HepG2 (cell line): ENCODE data around the gene ATP8A2. TPM values are rescaled to one million over a fixed set of nuclear protein-coding genes. Genes with fewer than 3 reads are reported as not detected.

Experiments used
- ATAC-seq: fragments of 200-7000 bp; cut with Tn5 transposase; 3 replicates; pipeline ENCODE4 v1.9.1; 2020; ENCODE audit warnings: mild to moderate bottlenecking, moderate library complexity
- BruUV-seq: library from RNA; stranded (reverse); fragments of 400-500 nt; replicated peaks from 2 replicates; lab custom pipeline; 2021; lab: Mats Ljungman, UMichigan
- CTCF ChIA-PET: fragments of 300-600 bp; formaldehyde crosslinking; extraction: SDS; loops from one replicate; lab custom pipeline; 2021; ENCODE audit warnings: low total read pairs, inconsistent platforms, low intra/inter-chr PET ratio; lab: Yijun Ruan, JAX
- POLR2A ChIA-PET: fragments of 350-600 bp; sonication (Branson Sonifier 250); formaldehyde crosslinking; loops from one replicate; lab custom pipeline; 2020; ENCODE audit warnings: antibody characterized with exemption, inconsistent platforms; lab: Yijun Ruan, JAX
- DNase-seq: peaks from one replicate; pipeline ENCODE4 v3.0.0-alpha.2; 2015; ENCODE audit warnings: low spot score
- FAIRE-seq: peaks from 3 replicates; lab custom pipeline; 2011; peaks lifted over from hg19 to GRCh38; lab: Jason Lieb, UNC
- H2AFZ ChIP-seq: one replicate; pipeline ENCODE4 v1.6.1; 2011; ENCODE audit warnings: low read length, inconsistent platforms
- H3K27ac ChIP-seq: fragments of 300-600 bp; 3 replicates; pipeline ENCODE4 v1.8.0; 2011; ENCODE audit warnings: mixed run types, mild to moderate bottlenecking, mixed read lengths, low read length, inconsistent platforms; ENCODE audit not compliant: insufficient read depth; ENCODE audit errors: extremely low read length
- H3K27me3 ChIP-seq, 2 experiments: fragments of 200-600 bp in 1 of 2; 2 replicates in 1 of 2; 3 replicates in 1 of 2; pipeline versions ENCODE4 v1.6.0 to v1.8.0; 2011; ENCODE audit warnings: low read length in 2 of 2, mild to moderate bottlenecking in 2 of 2, moderate library complexity in 2 of 2, inconsistent platforms in 1 of 2; ENCODE audit not compliant: insufficient read depth in 2 of 2, control insufficient read depth in 1 of 2
- H3K36me3 ChIP-seq, 2 experiments: fragments of 200-600 bp in 1 of 2; replicated peaks in 1 of 2; 2 replicates in 1 of 2; 3 replicates in 1 of 2; pipeline versions ENCODE4 v1.5.1 to v1.8.0; 2011; ENCODE audit warnings: low read length in 2 of 2, inconsistent platforms in 1 of 2; ENCODE audit not compliant: insufficient read depth in 2 of 2, control insufficient read depth in 1 of 2
- H3K4me1 ChIP-seq: 2 replicates; pipeline ENCODE4 v1.5.1; 2012; ENCODE audit warnings: low read length, inconsistent platforms; ENCODE audit not compliant: insufficient read depth
- H3K4me2 ChIP-seq: 2 replicates; pipeline ENCODE4 v1.6.0; 2011; ENCODE audit warnings: low read depth, low read length, inconsistent platforms
- H3K4me3 ChIP-seq, 3 experiments: fragments of 200-600 bp in 1 of 3; sonication (generic), shearing (Covaris generic) in 1 of 3; replicated peaks in 1 of 3; 2 replicates each; pipeline ENCODE4 v1.5.1; 2011 to 2016; ENCODE audit warnings: low read length in 3 of 3, inconsistent platforms in 2 of 3, low read depth in 2 of 3, mild to moderate bottlenecking in 2 of 3, control low read depth in 1 of 3, mixed read lengths in 1 of 3; ENCODE audit not compliant: insufficient read depth in 1 of 3
- H3K79me2 ChIP-seq: one replicate; pipeline ENCODE4 v1.6.1; 2011; ENCODE audit warnings: low read length, inconsistent platforms; ENCODE audit not compliant: insufficient read depth
- H3K9ac ChIP-seq: 2 replicates; pipeline ENCODE4 v1.6.0; 2011; ENCODE audit warnings: mild to moderate bottlenecking, low read depth, low read length, inconsistent platforms; ENCODE audit not compliant: insufficient read depth
- H3K9me3 ChIP-seq: 2 replicates; pipeline ENCODE4 v1.5.1; 2012; ENCODE audit warnings: mild to moderate bottlenecking, low read length
- H4K20me1 ChIP-seq: 2 replicates; pipeline ENCODE4 v1.6.0; 2011; ENCODE audit warnings: inconsistent platforms, mild to moderate bottlenecking, low read length, moderate library complexity; ENCODE audit not compliant: insufficient read depth
- ARID5B ChIP-seq: IDR thresholded peaks from 2 replicates; pipeline ENCODE4 v1.4.0; 2020; ENCODE audit warnings: mild to moderate bottlenecking, missing genetic modification reagents
- DMAP1 ChIP-seq: IDR thresholded peaks from 2 replicates; pipeline ENCODE4 v1.6.1; 2016
- ISL2 ChIP-seq: sonication (generic); formaldehyde crosslinking; IDR thresholded peaks from 2 replicates; pipeline ENCODE4 v1.5.0; 2020; ENCODE audit warnings: missing genetic modification reagents
- NFRKB ChIP-seq: fragments of 450-650 bp; IDR thresholded peaks from 2 replicates; pipeline ENCODE4 v1.6.1; 2017
- NR3C1 ChIP-seq: sonication (generic); formaldehyde crosslinking; IDR thresholded peaks from 2 replicates; pipeline ENCODE4 v1.4.0; 2020; ENCODE audit warnings: missing genetic modification reagents
- PHF20 ChIP-seq: sonication (generic); formaldehyde crosslinking; IDR thresholded peaks from 2 replicates; pipeline ENCODE4 v1.5.0; 2020; ENCODE audit warnings: mild to moderate bottlenecking, missing genetic modification reagents
- RAD51 ChIP-seq: fragments of 450-650 bp; IDR thresholded peaks from 2 replicates; pipeline ENCODE4 v1.6.1; 2016; ENCODE audit warnings: borderline replicate concordance
- SRY ChIP-seq: sonication (generic); formaldehyde crosslinking; IDR thresholded peaks from 2 replicates; pipeline ENCODE4 v1.8.0; 2022; ENCODE audit warnings: mild to moderate bottlenecking, missing genetic modification reagents
- TAF1 ChIP-seq: sonication (generic); formaldehyde crosslinking; IDR thresholded peaks from 2 replicates; pipeline ENCODE4 v1.4.0; 2020; ENCODE audit warnings: missing genetic modification reagents
- TBP ChIP-seq: sonication (generic); formaldehyde crosslinking; IDR thresholded peaks from 2 replicates; pipeline ENCODE4 v1.5.0; 2020; ENCODE audit warnings: missing genetic modification reagents
- ZFP82 ChIP-seq: sonication (generic); formaldehyde crosslinking; IDR thresholded peaks from 2 replicates; pipeline ENCODE4 v1.5.1; 2020; ENCODE audit warnings: mild to moderate bottlenecking, missing genetic modification reagents, borderline replicate concordance
- ZNF124 ChIP-seq: sonication (generic); formaldehyde crosslinking; IDR thresholded peaks from 2 replicates; pipeline ENCODE4 v1.4.0; 2020; ENCODE audit warnings: missing genetic modification reagents
- ZNF317 ChIP-seq: sonication (generic); formaldehyde crosslinking; IDR thresholded peaks from 2 replicates; pipeline ENCODE4 v1.5.0; 2020; ENCODE audit warnings: mild to moderate bottlenecking, missing genetic modification reagents
- ZNF335 ChIP-seq: sonication (generic); formaldehyde crosslinking; IDR thresholded peaks from 2 replicates; pipeline ENCODE4 v1.4.0; 2020; ENCODE audit warnings: missing genetic modification reagents
- ZNF550 ChIP-seq: sonication (generic); formaldehyde crosslinking; IDR thresholded peaks from 2 replicates; pipeline ENCODE4 v1.4.0; 2020; ENCODE audit warnings: mild to moderate bottlenecking, missing genetic modification reagents, borderline replicate concordance
- ZNF792 ChIP-seq: IDR thresholded peaks from 2 replicates; pipeline ENCODE4 v1.6.1; 2016
- ZNF83 ChIP-seq: sonication (generic); formaldehyde crosslinking; IDR thresholded peaks from 2 replicates; pipeline ENCODE4 v1.4.0; 2020; ENCODE audit warnings: missing genetic modification reagents, mild to moderate bottlenecking, borderline replicate concordance
- WGBS: methylation state at CpG from one replicate; pipeline ENCODE4 v1.1.6; 2017; ENCODE audit warnings: low lambda C conversion rate; 5-methylcytosine and 5-hydroxymethylcytosine counted together
- in situ Hi-C: cut with HindIII; loops from 2 replicates; pipeline ENCODE4 v1.10.0; 2017; ENCODE audit warnings: low pct_unique_long_range_greater_than_20kb; ENCODE audit not compliant: extremely low pct_ligation_motif_present
- intact Hi-C: fragments of 100-400 bp; cut with micrococcal nuclease; formaldehyde crosslinking; loops from one replicate; pipeline ENCODE4 v1.10.0; 2022; ENCODE audit not compliant: unreplicated experiment
- polyA plus RNA-seq, 8 experiments: library from polyadenylated mRNA; depleted of rRNA in 3 of 8; stranded (reverse) in 7 of 8; unstranded in 1 of 8; fragments of >200 nt; fragmentation: Illumina TruSeq in 4 of 8; extraction: Trizol in 4 of 8; gene quantifications; 2 replicates each; pipeline versions ENCODE4 v1.2.1 to v1.2.3, GENCODE V29; 2011 to 2016; ENCODE audit warnings: low read depth in 4 of 8, missing spikeins in 1 of 8, mixed read lengths in 1 of 8; ENCODE audit not compliant: insufficient read depth in 1 of 8
- total RNA-seq, 5 experiments: library from RNA; depleted of rRNA; stranded (reverse); fragments of >200 nt; fragmentation: Illumina TruSeq; extraction: Trizol; gene quantifications; 2 replicates each; pipeline ENCODE4 v1.2.3, GENCODE V29; 2016; ENCODE audit warnings: low read depth in 1 of 5
- TF ChIP-seq, protein P1 (sequence below): IDR thresholded peaks from 2 replicates; pipeline ENCODE4 v1.6.1; 2016; ENCODE audit warnings: low read depth

Gene ATP8A2
- total and polyA plus RNA-seq, 2 of the 13 experiments (the other 11 are each of a cell fraction or from before 2014, with no cell fraction given), result 0.09 TPM; not detected in 1

DNA sequence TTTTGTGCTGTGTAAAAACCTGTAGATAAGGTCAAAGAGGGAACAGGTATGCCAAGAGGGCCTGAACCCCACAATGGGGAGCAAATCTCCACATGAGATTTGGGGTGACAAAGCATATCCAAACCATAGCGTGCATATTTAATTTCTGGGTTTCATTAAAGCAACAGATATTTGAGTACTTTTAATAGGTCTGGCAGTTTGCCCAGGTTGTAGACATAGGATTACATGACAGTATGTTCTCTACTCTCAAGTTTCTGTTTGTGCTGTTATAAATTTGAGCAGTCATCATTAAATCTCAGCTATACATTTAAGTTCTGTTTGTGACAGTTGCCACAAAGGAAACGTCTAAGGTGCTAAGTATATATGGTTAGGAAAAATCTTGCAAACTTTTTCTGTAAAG is 236.4 kb downstream of the ATP8A2 start:
- POLR2A ChIA-PET, result no interaction called here
- 14% methylated on average over 2 of the region's 2 CpGs for whole genome bisulfite sequencing
- no TSS peak for BruUV-seq
- ATAC-seq (no peak), FAIRE-seq (no peak), DNase-seq (no peak)
- Histone ChIP-seq H3K4me3 (no peak overlapping the region), H3K9ac (no peak overlapping the region), H3K27me3 (no peaks in the 10 kb centered on the region), H3K79me2 (no peaks in the 10 kb centered on the region), H3K27ac (no peak overlapping the region), H3K9me3 (no peaks in the 10 kb centered on the region; the same call in 1 of the 2 replicates), H2AFZ (no peak overlapping the region), H3K4me1 (no peaks in the 10 kb centered on the region), H3K4me2 (no peak overlapping the region), H3K36me3 (no peaks in the 10 kb centered on the region), H4K20me1 (no peaks in the 10 kb centered on the region)
- TF ChIP-seq ZNF124 (CRISPR knock-in tag) (no peak), TAF1 (no peak)
- CTCF ChIA-PET, result no interaction called here
- in situ Hi-C loops (no loop called here), intact Hi-C loops (no loop called here)

GRCh38 chr13:25616674-25617073 is 244.9 kb downstream of the ATP8A2 start:
- Histone ChIP-seq H3K4me1 (no peaks in the 10 kb centered on the region), H3K36me3 (no peaks in the 10 kb centered on the region), H2AFZ (no peak overlapping the region), H4K20me1 (no peaks in the 10 kb centered on the region), H3K9me3 (no peaks in the 10 kb centered on the region), H3K27ac (no peak overlapping the region), H3K79me2 (no peaks in the 10 kb centered on the region), H3K27me3 (no peaks in the 10 kb centered on the region), H3K4me2 (no peak overlapping the region), H3K9ac (no peak overlapping the region), H3K4me3 (no peak overlapping the region)
- BruUV-seq, result no TSS peak
- in situ Hi-C loops (no loop called here), intact Hi-C loops (no loop called here)
- ChIA-PET CTCF (no interaction called here), POLR2A (no interaction called here)
- DNase-seq (no peak), ATAC-seq (no peak), FAIRE-seq (no peak)
- 0% methylated on average over 1 of the region's 1 CpG for WGBS
- TF ChIP-seq ZNF83 (CRISPR knock-in tag), result no peak
- no peak for TF ChIP-seq DMAP1 (CRISPR knock-in tag)
- TF ChIP-seq NFRKB, result no peak
- no peak for TF ChIP-seq ZNF317 (CRISPR knock-in tag)
- TF ChIP-seq ARID5B (CRISPR knock-in tag), result no peak
- TF ChIP-seq NR3C1, result no peak
- TF ChIP-seq ZNF792 (CRISPR knock-in tag), result no peak
- TF ChIP-seq SRY (CRISPR knock-in tag), result no peak
- TF ChIP-seq PHF20 (CRISPR knock-in tag), result no peak
- TF ChIP-seq, protein P1, sequence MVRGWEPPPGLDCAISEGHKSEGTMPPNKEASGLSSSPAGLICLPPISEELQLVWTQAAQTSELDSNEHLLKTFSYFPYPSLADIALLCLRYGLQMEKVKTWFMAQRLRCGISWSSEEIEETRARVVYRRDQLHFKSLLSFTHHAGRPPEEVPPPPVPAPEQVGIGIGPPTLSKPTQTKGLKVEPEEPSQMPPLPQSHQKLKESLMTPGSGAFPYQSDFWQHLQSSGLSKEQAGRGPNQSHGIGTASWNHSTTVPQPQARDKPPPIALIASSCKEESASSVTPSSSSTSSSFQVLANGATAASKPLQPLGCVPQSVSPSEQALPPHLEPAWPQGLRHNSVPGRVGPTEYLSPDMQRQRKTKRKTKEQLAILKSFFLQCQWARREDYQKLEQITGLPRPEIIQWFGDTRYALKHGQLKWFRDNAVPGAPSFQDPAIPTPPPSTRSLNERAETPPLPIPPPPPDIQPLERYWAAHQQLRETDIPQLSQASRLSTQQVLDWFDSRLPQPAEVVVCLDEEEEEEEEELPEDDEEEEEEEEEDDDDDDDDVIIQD, result no peak
- TF ChIP-seq TBP, result no peak
- no peak for TF ChIP-seq ZFP82 (CRISPR knock-in tag)
- TF ChIP-seq ZNF550 (CRISPR knock-in tag), result no peak
- no peak for TF ChIP-seq ISL2 (CRISPR knock-in tag)
- TF ChIP-seq ZNF335 (CRISPR knock-in tag), result no peak
- TF ChIP-seq RAD51, result no peak
